ENCODE results near the gene KIAA1614.

Gene KIAA1614

GRCh38 chr1:180969434-180969833 is 56.7 kb downstream of the KIAA1614 start:
- no peak overlapping the region for H3K4me3 ChIP-seq (ENCODE audit: low read depth, low read length)
- DNase-seq (ENCODE audit: low read depth): no peak
- no peak for TF ChIP-seq CTCF (conservative IDR thresholded peaks at IDR 0.05; ENCODE audit: low read depth, low read length)

- no peak for DNase-seq (ENCODE audit: low read depth)
- H3K4me3 ChIP-seq (ENCODE audit: low read depth, low read length): no peak overlapping the region
- TF ChIP-seq CTCF (conservative IDR thresholded peaks at IDR 0.05; ENCODE audit: low read depth, low read length): no peak
Measured at GRCh38 chr1:180970333-180971079, 57.8 kb downstream of the KIAA1614 start.

- no peak for TF ChIP-seq CTCF (conservative IDR thresholded peaks at IDR 0.05; ENCODE audit: low read depth, low read length)
- H3K4me3 ChIP-seq (ENCODE audit: low read depth, low read length): no peak overlapping the region
- no peak for DNase-seq (ENCODE audit: low read depth)
Measured at GRCh38 chr1:180971273-180971997, 58.7 kb downstream of the KIAA1614 start.

GRCh38 chr1:180973369-180973768 is 60.7 kb downstream of the KIAA1614 start:
- no peak overlapping the region for H3K4me3 ChIP-seq (ENCODE audit: low read depth, low read length)
- DNase-seq (ENCODE audit: low read depth): no peak
- no peak for TF ChIP-seq CTCF (conservative IDR thresholded peaks at IDR 0.05; ENCODE audit: low read depth, low read length)

GRCh38 chr1:180974236-180974635 is 61.5 kb downstream of the KIAA1614 start:
- DNase-seq (ENCODE audit: low read depth): no peak
- no peak overlapping the region for H3K4me3 ChIP-seq (ENCODE audit: low read depth, low read length)
- TF ChIP-seq CTCF (conservative IDR thresholded peaks at IDR 0.05; ENCODE audit: low read depth, low read length): no peak

- no peak for DNase-seq (ENCODE audit: low read depth)
- H3K4me3 ChIP-seq (ENCODE audit: low read depth, low read length): no peak overlapping the region
- TF ChIP-seq CTCF (conservative IDR thresholded peaks at IDR 0.05; ENCODE audit: low read depth, low read length): no peak
Measured at GRCh38 chr1:180975551-180975950, 62.9 kb downstream of the KIAA1614 start.

Data from choroid plexus epithelial cell (primary cell).